K562 (cell line): ENCODE results near the gene CREB3L4. TPM values are rescaled to one million over a fixed set of nuclear protein-coding genes. Genes with fewer than 3 reads are reported as not detected.

Source experiments
- BCOR ChIP-seq: fragments of 450-650 bp; IDR thresholded peaks from 2 replicates; pipeline ENCODE4 v1.6.1; 2016
- EGR1 ChIP-seq: fragments of 450-650 bp; conservative IDR thresholded peaks from 2 replicates; pipeline ENCODE4 v1.6.1; 2017; ENCODE audit warnings: mild to moderate bottlenecking
- FOXP1 ChIP-seq: sonication (generic); formaldehyde crosslinking; IDR thresholded peaks from 2 replicates; pipeline ENCODE4 v1.8.0; 2022; ENCODE audit warnings: mild to moderate bottlenecking, missing genetic modification reagents
- MTA2 ChIP-seq: fragments of 450-650 bp; IDR thresholded peaks from 2 replicates; pipeline ENCODE4 v1.6.1; 2016; ENCODE audit warnings: low read depth
- NR2C1 ChIP-seq, 2 experiments: fragments of 450-650 bp; IDR thresholded peaks; 2 replicates each; pipeline ENCODE4 v1.6.1; 2017; ENCODE audit warnings: mild to moderate bottlenecking in 2 of 2, antibody characterized with exemption in 1 of 2, inconsistent platforms in 1 of 2, missing compliant biosample characterization in 1 of 2, missing genetic modification characterization in 1 of 2
- RBM14 ChIP-seq: fragments of 200-400 bp; formaldehyde crosslinking; IDR thresholded peaks from 2 replicates; pipeline ENCODE4 v1.6.1; 2018; ENCODE audit warnings: low read depth, mild to moderate bottlenecking, low read length, moderate library complexity, borderline replicate concordance; ENCODE audit not compliant: insufficient read depth
- ZBED1 ChIP-seq: IDR thresholded peaks from 2 replicates; pipeline ENCODE4 v1.6.1; 2014
- ZFP36 ChIP-seq: fragments of 150-350 bp; IDR thresholded peaks from 2 replicates; pipeline ENCODE4 v1.6.1; 2018; ENCODE audit warnings: low read length, low read depth; ENCODE audit not compliant: partially characterized antibody
- ZNF324 ChIP-seq: fragments of 250-450 bp; sonication (Bioruptor Pico); IDR thresholded peaks from 2 replicates; pipeline ENCODE4 v1.4.0; 2020; ENCODE audit warnings: mild to moderate bottlenecking
- ZNF445 ChIP-seq: fragments of 250-450 bp; sonication (Bioruptor Pico); IDR thresholded peaks from 2 replicates; pipeline ENCODE4 v1.4.0; 2020; ENCODE audit warnings: low read depth, mild to moderate bottlenecking, moderate library complexity
- polyA plus RNA-seq, 8 experiments: library from polyadenylated mRNA; depleted of rRNA in 4 of 8; stranded (reverse) in 5 of 8; unstranded in 3 of 8; fragments of >200 nt; fragmentation: Nextera tagmentation in 2 of 8; fragmentation: Illumina TruSeq in 1 of 8; extraction: Ambion mirVana in 2 of 8; extraction: Trizol in 1 of 8; gene quantifications; 2 replicates each; pipeline versions ENCODE4 v1.2.1 to v1.2.3, GENCODE V29; 2011 to 2014; ENCODE audit warnings: inconsistent platforms in 1 of 8, missing spikeins in 1 of 8
- total RNA-seq, 7 experiments: library from RNA; depleted of rRNA in 6 of 7; stranded (reverse); fragments of >200 nt in 6 of 7; fragmentation: Illumina TruSeq in 2 of 7; extraction: Trizol in 2 of 7; gene quantifications; 2 replicates each; pipeline versions ENCODE4 v1.2.1 to v1.2.3, GENCODE V29; 2011 to 2021; ENCODE audit warnings: low replicate concordance in 1 of 7
- TF ChIP-seq, protein P1 (sequence below), 2 experiments: fragments of 450-650 bp in 1 of 2; sonication (generic) in 1 of 2; formaldehyde crosslinking in 1 of 2; IDR thresholded peaks; 2 replicates each; pipeline versions ENCODE4 v1.7.1 to v1.9.0; 2016 to 2022; ENCODE audit warnings: inconsistent platforms in 1 of 2, mild to moderate bottlenecking in 1 of 2, missing genetic modification reagents in 1 of 2
- TF ChIP-seq, protein P2 (sequence below), 2 experiments: IDR thresholded peaks; 2 replicates each; pipeline ENCODE4 v1.6.1; 2011; ENCODE audit warnings: borderline replicate concordance in 1 of 2, control low read depth in 1 of 2, low read depth in 1 of 2, low read length in 1 of 2, mild to moderate bottlenecking in 1 of 2, mixed read lengths in 1 of 2, moderate library complexity in 1 of 2; ENCODE audit not compliant: insufficient read depth in 1 of 2, insufficient read length in 1 of 2, poor library complexity in 1 of 2, severe bottlenecking in 1 of 2; ENCODE audit errors: extremely low read depth in 1 of 2

CREB3L4 gene
- total and polyA plus RNA-seq, 9 of the 15 experiments (the other 6 are each of a cell fraction or from before 2014, with no cell fraction given), result 9.9 to 18.6 (median 13.9) TPM

DNA sequence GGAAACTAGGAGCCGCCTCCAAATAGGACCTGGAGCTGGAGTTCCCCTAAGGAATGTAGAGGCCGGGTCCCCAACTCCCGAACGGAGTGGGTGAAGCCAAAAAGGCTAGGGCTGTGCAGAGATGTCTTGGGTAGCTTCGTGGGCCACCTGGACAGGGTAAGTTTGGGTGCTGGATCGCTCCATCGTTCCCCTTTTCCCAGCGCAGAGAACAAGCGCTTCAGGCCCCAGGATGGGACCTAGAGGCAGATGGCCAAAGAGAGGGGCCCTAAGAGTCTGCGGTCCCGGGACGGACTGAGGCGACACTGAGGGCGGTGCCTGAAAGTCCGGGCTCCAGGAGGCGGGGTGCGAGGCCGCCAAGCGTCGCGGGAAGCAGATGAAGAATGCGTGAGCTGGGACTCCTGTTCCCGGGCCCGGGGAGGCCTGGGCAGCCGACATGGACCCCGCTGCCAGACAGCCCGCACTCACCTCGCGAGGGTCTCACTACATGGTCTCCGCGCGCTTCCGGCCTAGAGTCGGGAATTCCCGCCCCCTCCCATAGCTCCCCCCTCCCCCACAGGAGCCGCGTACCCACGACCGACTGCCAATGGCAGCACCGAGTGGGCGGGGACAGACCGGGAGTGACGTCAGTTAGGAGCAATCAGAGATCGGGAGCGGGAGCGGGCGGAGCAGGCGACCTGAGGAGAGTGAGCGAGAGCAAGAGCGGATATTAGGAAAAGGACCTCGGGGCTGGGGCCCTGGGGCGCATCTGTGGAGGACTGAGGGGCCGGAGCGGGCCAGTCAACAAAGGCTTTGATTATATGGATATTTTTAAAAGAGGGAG, 4.5 kb upstream of the CREB3L4 start, which contains the start of gene SLC39A1 (continued):
- TF ChIP-seq EGR1, result peak; percentile 73
- TF ChIP-seq NR2C1 (IDR thresholded peaks at IDR 0.05), result no peak
- TF ChIP-seq NR2C1 (tag; IDR thresholded peaks at IDR 0.05), result no peak
- TF ChIP-seq, protein P1, sequence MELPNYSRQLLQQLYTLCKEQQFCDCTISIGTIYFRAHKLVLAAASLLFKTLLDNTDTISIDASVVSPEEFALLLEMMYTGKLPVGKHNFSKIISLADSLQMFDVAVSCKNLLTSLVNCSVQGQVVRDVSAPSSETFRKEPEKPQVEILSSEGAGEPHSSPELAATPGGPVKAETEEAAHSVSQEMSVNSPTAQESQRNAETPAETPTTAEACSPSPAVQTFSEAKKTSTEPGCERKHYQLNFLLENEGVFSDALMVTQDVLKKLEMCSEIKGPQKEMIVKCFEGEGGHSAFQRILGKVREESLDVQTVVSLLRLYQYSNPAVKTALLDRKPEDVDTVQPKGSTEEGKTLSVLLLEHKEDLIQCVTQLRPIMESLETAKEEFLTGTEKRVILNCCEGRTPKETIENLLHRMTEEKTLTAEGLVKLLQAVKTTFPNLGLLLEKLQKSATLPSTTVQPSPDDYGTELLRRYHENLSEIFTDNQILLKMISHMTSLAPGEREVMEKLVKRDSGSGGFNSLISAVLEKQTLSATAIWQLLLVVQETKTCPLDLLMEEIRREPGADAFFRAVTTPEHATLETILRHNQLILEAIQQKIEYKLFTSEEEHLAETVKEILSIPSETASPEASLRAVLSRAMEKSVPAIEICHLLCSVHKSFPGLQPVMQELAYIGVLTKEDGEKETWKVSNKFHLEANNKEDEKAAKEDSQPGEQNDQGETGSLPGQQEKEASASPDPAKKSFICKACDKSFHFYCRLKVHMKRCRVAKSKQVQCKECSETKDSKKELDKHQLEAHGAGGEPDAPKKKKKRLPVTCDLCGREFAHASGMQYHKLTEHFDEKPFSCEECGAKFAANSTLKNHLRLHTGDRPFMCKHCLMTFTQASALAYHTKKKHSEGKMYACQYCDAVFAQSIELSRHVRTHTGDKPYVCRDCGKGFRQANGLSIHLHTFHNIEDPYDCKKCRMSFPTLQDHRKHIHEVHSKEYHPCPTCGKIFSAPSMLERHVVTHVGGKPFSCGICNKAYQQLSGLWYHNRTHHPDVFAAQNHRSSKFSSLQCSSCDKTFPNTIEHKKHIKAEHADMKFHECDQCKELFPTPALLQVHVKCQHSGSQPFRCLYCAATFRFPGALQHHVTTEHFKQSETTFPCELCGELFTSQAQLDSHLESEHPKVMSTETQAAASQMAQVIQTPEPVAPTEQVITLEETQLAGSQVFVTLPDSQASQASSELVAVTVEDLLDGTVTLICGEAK (IDR thresholded peaks at IDR 0.05), result 0 out of 2 replicates have a peak, but pooled peaks have one; percentile 15
- TF ChIP-seq, protein P1 (CRISPR knock-in tag; IDR thresholded peaks at IDR 0.05), result no peak
- no peak for TF ChIP-seq MTA2
- TF ChIP-seq ZNF324 (CRISPR knock-in tag), result no peak
- TF ChIP-seq ZFP36, result no peak
- no peak for TF ChIP-seq ZBED1
- TF ChIP-seq RBM14, result no peak
- 0 out of 2 replicates have a peak, but pooled peaks have one; percentile 2 for TF ChIP-seq BCOR
- peak; percentile 46 for TF ChIP-seq FOXP1 (CRISPR knock-in tag)
- no peak for TF ChIP-seq ZNF445 (CRISPR knock-in tag)
- TF ChIP-seq, protein P2, sequence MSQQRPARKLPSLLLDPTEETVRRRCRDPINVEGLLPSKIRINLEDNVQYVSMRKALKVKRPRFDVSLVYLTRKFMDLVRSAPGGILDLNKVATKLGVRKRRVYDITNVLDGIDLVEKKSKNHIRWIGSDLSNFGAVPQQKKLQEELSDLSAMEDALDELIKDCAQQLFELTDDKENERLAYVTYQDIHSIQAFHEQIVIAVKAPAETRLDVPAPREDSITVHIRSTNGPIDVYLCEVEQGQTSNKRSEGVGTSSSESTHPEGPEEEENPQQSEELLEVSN (IDR thresholded peaks at IDR 0.05; ENCODE audit: borderline replicate concordance in 1 of 2, extremely low read depth in 1 of 2, insufficient read depth in 1 of 2, insufficient read length in 1 of 2, low read depth in 1 of 2, low read length in 1 of 2, poor library complexity in 1 of 2, severe bottlenecking in 1 of 2), result peak; percentile 67 to 76
